HepG2 (cell line): Measurements from ENCODE around the gene ITIH3. TPM values are rescaled to one million over a fixed set of nuclear protein-coding genes. Genes with fewer than 3 reads are reported as not detected.

Source experiments
- BORCS8-MEF2B ChIP-seq: sonication (generic); formaldehyde crosslinking; IDR thresholded peaks from 2 replicates; pipeline ENCODE4 v1.8.0; 2022; ENCODE audit warnings: mild to moderate bottlenecking, missing genetic modification reagents
- BRF2 ChIP-seq: sonication (generic); formaldehyde crosslinking; IDR thresholded peaks from 2 replicates; pipeline ENCODE4 v1.8.1; 2022; ENCODE audit warnings: mild to moderate bottlenecking, missing genetic modification reagents
- CAMTA2 ChIP-seq: sonication (generic); formaldehyde crosslinking; IDR thresholded peaks from 2 replicates; pipeline ENCODE4 v1.4.0; 2020; ENCODE audit warnings: mild to moderate bottlenecking, missing genetic modification reagents, borderline replicate concordance
- CBFB ChIP-seq: sonication (generic); formaldehyde crosslinking; IDR thresholded peaks from 2 replicates; pipeline ENCODE4 v1.4.0; 2020; ENCODE audit warnings: missing genetic modification reagents
- EED ChIP-seq: sonication (generic); formaldehyde crosslinking; IDR thresholded peaks from 2 replicates; pipeline ENCODE4 v1.5.0; 2020; ENCODE audit warnings: mild to moderate bottlenecking, missing genetic modification reagents
- ETV5 ChIP-seq: IDR thresholded peaks from 2 replicates; pipeline ENCODE4 v1.6.1; 2018; ENCODE audit warnings: missing biosample characterization, missing genetic modification reagents, inconsistent platforms, borderline replicate concordance
- GLMP ChIP-seq: sonication (generic); formaldehyde crosslinking; IDR thresholded peaks from 2 replicates; pipeline ENCODE4 v1.9.0; 2021; ENCODE audit warnings: missing genetic modification reagents, mild to moderate bottlenecking, borderline replicate concordance
- JUN ChIP-seq: sonication (generic); formaldehyde crosslinking; IDR thresholded peaks from 2 replicates; pipeline ENCODE4 v1.4.0; 2020; ENCODE audit warnings: mild to moderate bottlenecking, missing genetic modification reagents
- KDM6A ChIP-seq: IDR thresholded peaks from 2 replicates; pipeline ENCODE4 v1.6.1; 2016; ENCODE audit warnings: low read depth
- MED8 ChIP-seq: sonication (generic); formaldehyde crosslinking; IDR thresholded peaks from 2 replicates; pipeline ENCODE4 v1.8.1; 2023; ENCODE audit warnings: mild to moderate bottlenecking, missing genetic modification reagents; ENCODE audit not compliant: insufficient replicate concordance
- PAWR ChIP-seq: sonication (generic); formaldehyde crosslinking; IDR thresholded peaks from 2 replicates; pipeline ENCODE4 v1.4.0; 2020; ENCODE audit warnings: missing genetic modification reagents, mild to moderate bottlenecking, borderline replicate concordance
- TBL1XR1 ChIP-seq: fragments of 150-350 bp; IDR thresholded peaks from 2 replicates; pipeline ENCODE4 v1.6.1; 2014; ENCODE audit warnings: borderline replicate concordance, low read length; ENCODE audit not compliant: partially characterized antibody
- ZBTB7B ChIP-seq: sonication (generic); formaldehyde crosslinking; IDR thresholded peaks from 2 replicates; pipeline ENCODE4 v1.4.0; 2020; ENCODE audit warnings: missing genetic modification reagents
- ZNF274 ChIP-seq: sonication (generic); formaldehyde crosslinking; IDR thresholded peaks from 2 replicates; pipeline ENCODE4 v1.5.1; 2020; ENCODE audit warnings: mild to moderate bottlenecking, missing genetic modification reagents
- ZNF329 ChIP-seq: sonication (generic); formaldehyde crosslinking; IDR thresholded peaks from 2 replicates; pipeline ENCODE4 v1.9.0; 2021; ENCODE audit warnings: low read depth, mild to moderate bottlenecking, missing genetic modification reagents
- ZNF441 ChIP-seq: sonication (generic); formaldehyde crosslinking; IDR thresholded peaks from 2 replicates; pipeline ENCODE4 v1.7.0; 2021; ENCODE audit warnings: missing genetic modification reagents, borderline replicate concordance
- ZNF512B ChIP-seq: sonication (generic); formaldehyde crosslinking; IDR thresholded peaks from 2 replicates; pipeline ENCODE4 v1.5.1; 2020; ENCODE audit warnings: missing genetic modification reagents, mild to moderate bottlenecking, borderline replicate concordance
- ZNF530 ChIP-seq: sonication (generic); formaldehyde crosslinking; IDR thresholded peaks from 2 replicates; pipeline ENCODE4 v1.5.0; 2020; ENCODE audit warnings: low read depth, mild to moderate bottlenecking, missing genetic modification reagents
- ZNF737 ChIP-seq: sonication (generic); formaldehyde crosslinking; IDR thresholded peaks from 2 replicates; pipeline ENCODE4 v1.5.0; 2020; ENCODE audit warnings: missing genetic modification reagents, mild to moderate bottlenecking, borderline replicate concordance
- ZNF773 ChIP-seq: sonication (generic); formaldehyde crosslinking; IDR thresholded peaks from 2 replicates; pipeline ENCODE4 v1.4.0; 2020; ENCODE audit warnings: missing genetic modification reagents, borderline replicate concordance
- polyA plus RNA-seq, 8 experiments: library from polyadenylated mRNA; depleted of rRNA in 3 of 8; stranded (reverse) in 7 of 8; unstranded in 1 of 8; fragments of >200 nt; fragmentation: Illumina TruSeq in 4 of 8; extraction: Trizol in 4 of 8; gene quantifications; 2 replicates each; pipeline versions ENCODE4 v1.2.1 to v1.2.3, GENCODE V29; 2011 to 2016; ENCODE audit warnings: low read depth in 4 of 8, missing spikeins in 1 of 8, mixed read lengths in 1 of 8; ENCODE audit not compliant: insufficient read depth in 1 of 8
- total RNA-seq, 5 experiments: library from RNA; depleted of rRNA; stranded (reverse); fragments of >200 nt; fragmentation: Illumina TruSeq; extraction: Trizol; gene quantifications; 2 replicates each; pipeline ENCODE4 v1.2.3, GENCODE V29; 2016; ENCODE audit warnings: low read depth in 1 of 5

ITIH3 gene
- total and polyA plus RNA-seq, 2 of the 13 experiments (the other 11 are each of a cell fraction or from before 2014, with no cell fraction given) = 105 to 632 TPM

GRCh38 chr3:52793702-52794611 is 639 bp upstream of the ITIH3 start (continued):
- TF ChIP-seq BRF2 (CRISPR knock-in tag) (no peak), ZNF530 (CRISPR knock-in tag) (no peak), KDM6A (CRISPR knock-in tag) (0 out of 2 replicates have a peak, but pooled peaks have one; percentile 6), EED (CRISPR knock-in tag) (no peak), MED8 (CRISPR knock-in tag) (no peak), ZNF773 (CRISPR knock-in tag) (no peak), BORCS8-MEF2B (CRISPR knock-in tag) (no peak; the same call in 1 of the 2 replicates), PAWR (CRISPR knock-in tag) (no peak), ZNF329 (CRISPR knock-in tag) (no peak), ZNF512B (CRISPR knock-in tag) (no peak), CAMTA2 (CRISPR knock-in tag) (no peak), JUN (CRISPR knock-in tag) (no peak), ZNF737 (CRISPR knock-in tag) (no peak), TBL1XR1 (peak; percentile 8), ZNF441 (no peak; the same call in 1 of the 2 replicates), ZBTB7B (CRISPR knock-in tag) (no peak; the same call in 1 of the 2 replicates), CBFB (0 out of 2 replicates have a peak, but pooled peaks have one; percentile 47), GLMP (no peak), ETV5 (CRISPR knock-in tag) (no peak; the same call in 1 of the 2 replicates), ZNF274 (CRISPR knock-in tag) (no peak)
